K562 (cell line): Measurements from ENCODE around the gene AGPAT4. TPM values are rescaled to one million over a fixed set of nuclear protein-coding genes. Genes with fewer than 3 reads are reported as not detected.

Experiments used
- ARID3B ChIP-seq: fragments of 250-450 bp; sonication (Bioruptor Pico); IDR thresholded peaks from 2 replicates; pipeline ENCODE4 v1.4.0; 2020; ENCODE audit warnings: borderline replicate concordance
- ARNT ChIP-seq, 2 experiments: fragments of 450-650 bp; IDR thresholded peaks; 2 replicates each; pipeline ENCODE4 v1.6.1; 2016; ENCODE audit warnings: mild to moderate bottlenecking in 1 of 2
- ATF1 ChIP-seq, 2 experiments: fragments of 450-650 bp in 1 of 2; IDR thresholded peaks; 2 replicates each; pipeline ENCODE4 v1.6.1; 2016; ENCODE audit warnings: missing compliant biosample characterization in 1 of 2, missing genetic modification characterization in 1 of 2
- BDP1 ChIP-seq: IDR thresholded peaks from 3 replicates; pipeline ENCODE4 v1.6.1; 2011; ENCODE audit not compliant: insufficient read length, insufficient read depth
- BRD9 ChIP-seq: fragments of 450-650 bp; IDR thresholded peaks from 2 replicates; pipeline ENCODE4 v1.6.1; 2018; ENCODE audit warnings: low read depth; ENCODE audit not compliant: partially characterized antibody
- CC2D1A ChIP-seq: fragments of 450-650 bp; IDR thresholded peaks from 2 replicates; pipeline ENCODE4 v1.6.1; 2017; ENCODE audit warnings: mild to moderate bottlenecking
- EP400 ChIP-seq: fragments of 450-650 bp; IDR thresholded peaks from 2 replicates; pipeline ENCODE4 v1.6.1; 2017; ENCODE audit warnings: antibody characterized with exemption, mild to moderate bottlenecking, moderate library complexity
- ESRRA ChIP-seq: fragments of 450-650 bp; IDR thresholded peaks from 2 replicates; pipeline ENCODE4 v1.6.1; 2014; ENCODE audit warnings: low read depth, mild to moderate bottlenecking, moderate library complexity, borderline replicate concordance
- FOXJ2 ChIP-seq: fragments of 200-800 bp; sonication (Bioruptor generic); IDR thresholded peaks from 2 replicates; pipeline ENCODE4 v1.6.1; 2016; ENCODE audit warnings: missing genetic modification characterization, missing compliant biosample characterization
- FOXM1 ChIP-seq, 2 experiments: fragments of 450-650 bp in 1 of 2; sonication (generic) in 1 of 2; formaldehyde crosslinking in 1 of 2; IDR thresholded peaks; 2 replicates each; pipeline versions ENCODE4 v1.6.1 to v1.9.0; 2017 to 2022; ENCODE audit warnings: low read depth in 2 of 2, mild to moderate bottlenecking in 2 of 2, missing genetic modification reagents in 1 of 2, moderate library complexity in 1 of 2
- GATA2 ChIP-seq: sonication (generic); formaldehyde crosslinking; IDR thresholded peaks from 2 replicates; pipeline ENCODE4 v1.4.0; 2020; ENCODE audit warnings: mild to moderate bottlenecking, missing genetic modification reagents
- HDAC3 ChIP-seq: fragments of 450-650 bp; IDR thresholded peaks from 2 replicates; pipeline ENCODE4 v1.6.1; 2018; ENCODE audit warnings: borderline replicate concordance, mild to moderate bottlenecking, moderate library complexity; ENCODE audit not compliant: partially characterized antibody
- PHF21A ChIP-seq: fragments of 450-650 bp; IDR thresholded peaks from 2 replicates; pipeline ENCODE4 v1.6.1; 2017; ENCODE audit warnings: low read depth, borderline replicate concordance
- POLR2G ChIP-seq: fragments of 200-400 bp; formaldehyde crosslinking; IDR thresholded peaks from 2 replicates; pipeline ENCODE4 v1.6.1; 2017; ENCODE audit warnings: low read depth, mild to moderate bottlenecking, antibody characterized with exemption, low read length, moderate library complexity
- RBM25 ChIP-seq: fragments of 200-400 bp; formaldehyde crosslinking; IDR thresholded peaks from 2 replicates; pipeline ENCODE4 v1.6.1; 2018; ENCODE audit warnings: low read length, low read depth, moderate library complexity; ENCODE audit not compliant: severe bottlenecking
- SMARCA4 ChIP-seq: fragments of 450-650 bp; IDR thresholded peaks from 2 replicates; pipeline ENCODE4 v1.6.1; 2016
- TEAD4 ChIP-seq, 2 experiments: sonication (generic) in 1 of 2; formaldehyde crosslinking in 1 of 2; IDR thresholded peaks; 2 replicates each; pipeline versions ENCODE4 v1.6.1 to v1.8.0; 2012 to 2022; ENCODE audit warnings: borderline replicate concordance in 1 of 2, inconsistent platforms in 1 of 2, low read length in 1 of 2, mild to moderate bottlenecking in 1 of 2, missing genetic modification reagents in 1 of 2
- TRIM24 ChIP-seq, 2 experiments: fragments of 450-650 bp; IDR thresholded peaks; 2 replicates each; pipeline ENCODE4 v1.6.1; 2016
- ZNF639 ChIP-seq, 2 experiments: fragments of 200-800 bp in 1 of 2; sonication (Bioruptor generic) in 1 of 2; sonication (generic) in 1 of 2; formaldehyde crosslinking in 1 of 2; IDR thresholded peaks in 1 of 2; conservative IDR thresholded peaks in 1 of 2; 2 replicates each; pipeline versions ENCODE4 v1.5.0 to v1.6.1; 2016 to 2020; ENCODE audit warnings: missing compliant biosample characterization in 1 of 2, missing genetic modification characterization in 1 of 2, missing genetic modification reagents in 1 of 2
- ZNF695 ChIP-seq: fragments of 450-650 bp; formaldehyde crosslinking; IDR thresholded peaks from 2 replicates; pipeline ENCODE4 v1.4.0; 2020; ENCODE audit warnings: mild to moderate bottlenecking, moderate library complexity
- polyA plus RNA-seq, 8 experiments: library from polyadenylated mRNA; depleted of rRNA in 4 of 8; stranded (reverse) in 5 of 8; unstranded in 3 of 8; fragments of >200 nt; fragmentation: Nextera tagmentation in 2 of 8; fragmentation: Illumina TruSeq in 1 of 8; extraction: Ambion mirVana in 2 of 8; extraction: Trizol in 1 of 8; gene quantifications; 2 replicates each; pipeline versions ENCODE4 v1.2.1 to v1.2.3, GENCODE V29; 2011 to 2014; ENCODE audit warnings: inconsistent platforms in 1 of 8, missing spikeins in 1 of 8
- total RNA-seq, 7 experiments: library from RNA; depleted of rRNA in 6 of 7; stranded (reverse); fragments of >200 nt in 6 of 7; fragmentation: Illumina TruSeq in 2 of 7; extraction: Trizol in 2 of 7; gene quantifications; 2 replicates each; pipeline versions ENCODE4 v1.2.1 to v1.2.3, GENCODE V29; 2011 to 2021; ENCODE audit warnings: low replicate concordance in 1 of 7
- TF ChIP-seq, protein P1 (sequence below): sonication (generic); formaldehyde crosslinking; IDR thresholded peaks from 2 replicates; pipeline ENCODE4 v1.5.0; 2020; ENCODE audit warnings: missing genetic modification reagents
- TF ChIP-seq, protein P2 (sequence below): fragments of 200-800 bp; sonication (Bioruptor generic); IDR thresholded peaks from 2 replicates; pipeline ENCODE4 v1.6.1; 2017; ENCODE audit warnings: missing genetic modification characterization, missing compliant biosample characterization

The AGPAT4 gene
- total and polyA plus RNA-seq, 9 of the 15 experiments (the other 6 are each of a cell fraction or from before 2014, with no cell fraction given): 2.2 to 15.0 (median 5.7) TPM

- TF ChIP-seq GATA2 (peak; percentile 12; the same call in 1 of the 2 replicates), BDP1 (no peak), POLR2G (no peak), ARID3B (CRISPR knock-in tag) (no peak), TRIM24 (IDR thresholded peaks at IDR 0.05) (peak; percentile 51 to 80), SMARCA4 (no peak), TEAD4 (IDR thresholded peaks at IDR 0.05; ENCODE audit: low read length) (peak; percentile 85), TEAD4 (CRISPR knock-in tag; IDR thresholded peaks at IDR 0.05; ENCODE audit: borderline replicate concordance) (no peak), FOXJ2 (tag) (0 out of 2 replicates have a peak, but pooled peaks have one; percentile 24), BRD9 (no peak), CC2D1A (peak; percentile 82), ARNT (IDR thresholded peaks at IDR 0.05) (peak in 1 of 2 experiments; percentile 28; a peak in 1 of 4 replicates), RBM25 (no peak), ATF1 (CRISPR knock-in tag; IDR thresholded peaks at IDR 0.05) (no peak), ATF1 (tag; IDR thresholded peaks at IDR 0.05) (no peak), ZNF695 (no peak), ESRRA (no peak), ZNF639 (CRISPR knock-in tag; conservative IDR thresholded peaks at IDR 0.05 in 1 of 2, IDR thresholded peaks at IDR 0.05 in 1 of 2) (0 out of 4 replicates have a peak, but pooled peaks of 1 of the 2 experiments have one; percentile 49), HDAC3 (peak; percentile 69), FOXM1 (IDR thresholded peaks at IDR 0.05; ENCODE audit: low read depth) (peak; percentile 83), FOXM1 (CRISPR knock-in tag; IDR thresholded peaks at IDR 0.05; ENCODE audit: low read depth) (no peak), EP400 (peak; percentile 25; the same call in 1 of the 2 replicates), PHF21A (0 out of 2 replicates have a peak, but pooled peaks have one; percentile 49)
- TF ChIP-seq, protein P1, sequence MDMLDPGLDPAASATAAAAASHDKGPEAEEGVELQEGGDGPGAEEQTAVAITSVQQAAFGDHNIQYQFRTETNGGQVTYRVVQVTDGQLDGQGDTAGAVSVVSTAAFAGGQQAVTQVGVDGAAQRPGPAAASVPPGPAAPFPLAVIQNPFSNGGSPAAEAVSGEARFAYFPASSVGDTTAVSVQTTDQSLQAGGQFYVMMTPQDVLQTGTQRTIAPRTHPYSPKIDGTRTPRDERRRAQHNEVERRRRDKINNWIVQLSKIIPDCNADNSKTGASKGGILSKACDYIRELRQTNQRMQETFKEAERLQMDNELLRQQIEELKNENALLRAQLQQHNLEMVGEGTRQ (CRISPR knock-in tag): peak; percentile 89
- TF ChIP-seq, protein P2, sequence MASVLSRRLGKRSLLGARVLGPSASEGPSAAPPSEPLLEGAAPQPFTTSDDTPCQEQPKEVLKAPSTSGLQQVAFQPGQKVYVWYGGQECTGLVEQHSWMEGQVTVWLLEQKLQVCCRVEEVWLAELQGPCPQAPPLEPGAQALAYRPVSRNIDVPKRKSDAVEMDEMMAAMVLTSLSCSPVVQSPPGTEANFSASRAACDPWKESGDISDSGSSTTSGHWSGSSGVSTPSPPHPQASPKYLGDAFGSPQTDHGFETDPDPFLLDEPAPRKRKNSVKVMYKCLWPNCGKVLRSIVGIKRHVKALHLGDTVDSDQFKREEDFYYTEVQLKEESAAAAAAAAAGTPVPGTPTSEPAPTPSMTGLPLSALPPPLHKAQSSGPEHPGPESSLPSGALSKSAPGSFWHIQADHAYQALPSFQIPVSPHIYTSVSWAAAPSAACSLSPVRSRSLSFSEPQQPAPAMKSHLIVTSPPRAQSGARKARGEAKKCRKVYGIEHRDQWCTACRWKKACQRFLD: 0 out of 2 replicates have a peak, but pooled peaks have one; percentile 24
Observed at GRCh38 chr6:161214722-161215121, 59.1 kb downstream of the AGPAT4 start (continued).
